Endodermal cell (in vitro differentiated cells): Measurements from ENCODE around the gene TRMT1. TPM values are rescaled to one million over a fixed set of nuclear protein-coding genes. Genes with fewer than 3 reads are reported as not detected.

ENCODE experiments used
- DNase-seq: peaks from one replicate; pipeline ENCODE4 v3.0.0-alpha.2; 2017
- H3K27ac ChIP-seq: 2 replicates; pipeline ENCODE4 v1.5.1; 2013; ENCODE audit warnings: mild to moderate bottlenecking, low read depth, low read length, moderate library complexity
- H3K27me3 ChIP-seq: 2 replicates; pipeline ENCODE4 v1.6.1; 2013; ENCODE audit warnings: mild to moderate bottlenecking, low read length, moderate library complexity; ENCODE audit not compliant: insufficient read depth, control insufficient read depth, poor library complexity, severe bottlenecking
- H3K36me3 ChIP-seq: 2 replicates; pipeline ENCODE4 v1.7.0; 2013; ENCODE audit warnings: mild to moderate bottlenecking, low read length, moderate library complexity; ENCODE audit not compliant: control insufficient read depth, insufficient read depth
- H3K4me1 ChIP-seq: one replicate; pipeline ENCODE4 v1.7.0; 2013; ENCODE audit warnings: low read length; ENCODE audit not compliant: control insufficient read depth, insufficient read depth
- H3K4me3 ChIP-seq: 2 replicates; pipeline ENCODE4 v1.5.1; 2013; ENCODE audit warnings: mild to moderate bottlenecking, low read length, moderate library complexity
- H3K9ac ChIP-seq: 2 replicates; pipeline ENCODE4 v1.6.1; 2013; ENCODE audit warnings: mild to moderate bottlenecking, low read length, moderate library complexity; ENCODE audit not compliant: poor library complexity, severe bottlenecking; ENCODE audit errors: extremely low read depth
- H3K9me3 ChIP-seq: 2 replicates; pipeline ENCODE4 v1.6.1; 2013; ENCODE audit warnings: mild to moderate bottlenecking, low read length, moderate library complexity; ENCODE audit not compliant: control insufficient read depth
- H3K27ac Mint-ChIP-seq: 2 replicates; pipeline ENCODE4 v1.8.0; 2020; ENCODE audit warnings: mixed read lengths
- H3K27me3 Mint-ChIP-seq: 2 replicates; pipeline ENCODE4 v1.8.0; 2021; ENCODE audit warnings: mild to moderate bottlenecking, mixed read lengths; ENCODE audit not compliant: insufficient read depth
- H3K36me3 Mint-ChIP-seq: 2 replicates; pipeline ENCODE4 v1.8.0; 2020; ENCODE audit warnings: low read depth, mixed read lengths
- H3K4me1 Mint-ChIP-seq: 2 replicates; pipeline ENCODE4 v1.8.0; 2020; ENCODE audit warnings: mixed read lengths
- H3K4me3 Mint-ChIP-seq: 2 replicates; pipeline ENCODE4 v1.8.0; 2020; ENCODE audit warnings: mild to moderate bottlenecking, moderate library complexity, mixed read lengths
- H3K9me3 Mint-ChIP-seq: 2 replicates; pipeline ENCODE4 v1.8.0; 2020; ENCODE audit warnings: mild to moderate bottlenecking, mixed read lengths
- CTCF ChIP-seq: fragments of 200-600 bp; sonication (generic); conservative IDR thresholded peaks from 2 replicates; pipeline ENCODE4 v1.5.0; 2021; ENCODE audit warnings: antibody characterized with exemption, mild to moderate bottlenecking
- WGBS, 2 experiments: methylation state at CpG; one replicate each; pipeline versions ENCODE4 v1.1.5 to v1.1.7; 2013; ENCODE audit warnings: missing lambda C conversion rate in 2 of 2, mixed read lengths in 1 of 2; ENCODE audit not compliant: insufficient coverage in 1 of 2, insufficient read length in 1 of 2; 5-methylcytosine and 5-hydroxymethylcytosine counted together
- total RNA-seq, 2 donors: library from RNA; stranded (reverse); fragmentation: NEBNext Ultra II Directional in 1 of 2; extraction: Animal tissue kit (Norgen Biotek cat#: 25700) in 1 of 2; gene quantifications; 2 replicates in 1 of 2; 3 replicates in 1 of 2; pipeline ENCODE4 v1.2.1, GENCODE V29; 2021

TRMT1 gene
- total RNA-seq, 2 donors from 2014 or later: 51.3 to 66.2 TPM

DNA sequence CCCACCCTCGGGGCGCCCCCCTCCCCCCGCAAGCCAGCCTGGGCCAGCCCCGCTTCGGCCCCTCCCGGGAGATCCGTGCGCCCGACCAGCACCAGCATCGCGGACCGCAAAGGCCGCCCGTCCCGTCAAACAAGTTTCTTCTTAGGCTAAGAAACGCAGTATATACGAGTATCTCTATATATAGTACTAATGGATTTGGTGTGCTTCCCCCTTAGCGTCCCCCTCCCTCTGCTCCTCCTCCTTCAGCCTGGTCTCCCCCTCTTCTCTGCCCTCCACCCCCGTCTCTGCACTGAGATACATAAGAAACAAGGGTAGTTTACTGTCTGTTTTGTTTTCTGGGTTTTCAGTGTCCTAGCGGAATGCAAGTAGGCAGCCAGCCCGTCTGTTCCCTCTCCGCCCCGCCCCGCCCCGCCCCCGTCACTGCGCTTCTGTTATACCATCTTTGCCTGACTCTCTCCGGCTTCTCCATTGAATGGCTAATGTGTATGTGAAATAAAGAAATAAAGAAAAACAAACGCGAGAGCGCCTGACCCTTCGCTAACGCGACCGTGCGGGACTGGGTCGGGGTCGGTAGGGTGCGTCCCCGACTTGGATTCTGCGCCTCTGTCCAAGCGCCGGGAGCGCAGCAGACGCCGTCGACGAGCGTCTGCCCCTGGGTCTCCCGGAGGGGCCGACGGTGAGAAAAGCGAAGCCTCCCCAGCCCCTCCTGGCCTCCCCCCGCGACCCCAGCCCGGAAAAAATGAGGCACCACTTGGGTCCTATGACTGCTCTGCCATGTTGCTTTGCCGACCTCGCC, 18.1 kb downstream of the TRMT1 start:
- H3K27me3 ChIP-seq: peaks cover 84% of the 10 kb centered on the region
- H3K27me3 Mint-ChIP-seq: peaks cover 81% of the 10 kb centered on the region
- H3K4me1 Mint-ChIP-seq: peaks cover 17% of the 10 kb centered on the region
- no peaks in the 10 kb centered on the region for H3K36me3 ChIP-seq
- no peak overlapping the region for H3K27ac Mint-ChIP-seq
- H3K4me3 Mint-ChIP-seq: no peak overlapping the region
- H3K36me3 Mint-ChIP-seq: peaks cover 6% of the 10 kb centered on the region
- 6 to 8% methylated on average over 24 to 48 of the region's 58 CpGs for WGBS, 2 experiments
- no peaks in the 10 kb centered on the region for H3K9me3 Mint-ChIP-seq
- no peaks in the 10 kb centered on the region for H3K9me3 ChIP-seq
- no peak overlapping the region for H3K9ac ChIP-seq
- TF ChIP-seq CTCF: no peak
- no peak overlapping the region for H3K4me3 ChIP-seq
- DNase-seq: peak; percentile 75
- H3K27ac ChIP-seq: no peak overlapping the region
- no peaks in the 10 kb centered on the region for H3K4me1 ChIP-seq

- peaks cover 6% of the 10 kb centered on the region for H3K36me3 Mint-ChIP-seq
- WGBS, 2 experiments: 2% methylated on average over 56 of the region's 69 CpGs; no CpG with 5 or more reads in 1 of the 2 experiments
- H3K4me1 Mint-ChIP-seq: peaks cover 17% of the 10 kb centered on the region
- H3K4me1 ChIP-seq: no peaks in the 10 kb centered on the region
- H3K27me3 Mint-ChIP-seq: peaks cover 85% of the 10 kb centered on the region
- H3K27ac ChIP-seq: no peak overlapping the region
- no peak for DNase-seq
- H3K9me3 Mint-ChIP-seq: no peaks in the 10 kb centered on the region
- H3K9ac ChIP-seq: no peak overlapping the region
- H3K4me3 Mint-ChIP-seq: no peak overlapping the region
- no peak for TF ChIP-seq CTCF
- no peak overlapping the region for H3K27ac Mint-ChIP-seq
- peaks cover 84% of the 10 kb centered on the region for H3K27me3 ChIP-seq
- H3K9me3 ChIP-seq: no peaks in the 10 kb centered on the region
- H3K4me3 ChIP-seq: no peak overlapping the region
- H3K36me3 ChIP-seq: no peaks in the 10 kb centered on the region
Observed at GRCh38 chr19:13097463-13098258, 18.9 kb downstream of the TRMT1 start.

DNA sequence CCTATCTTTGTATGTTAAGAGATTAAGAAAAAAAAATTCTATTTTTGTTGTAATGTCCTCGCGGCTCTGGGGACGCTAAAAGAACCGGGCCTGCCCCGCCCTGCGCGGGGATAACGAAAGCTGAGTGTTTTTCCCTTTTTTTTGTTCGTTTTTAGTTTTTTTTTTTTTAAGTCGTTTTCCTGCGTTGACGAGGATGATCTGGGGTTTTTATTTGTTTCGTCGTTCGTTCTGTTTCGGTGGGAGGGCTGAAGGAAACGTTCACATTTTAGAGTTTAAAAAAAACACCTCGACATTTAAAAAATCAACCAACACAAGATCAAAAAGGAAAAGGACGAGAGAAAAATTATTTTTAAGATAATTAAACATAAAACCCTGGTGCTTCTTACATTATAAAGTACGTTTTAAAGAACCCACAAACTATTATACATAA, 19.5 kb downstream of the TRMT1 start:
- no peak for TF ChIP-seq CTCF
- H3K9me3 Mint-ChIP-seq: no peaks in the 10 kb centered on the region
- Histone ChIP-seq H3K9ac (no peak overlapping the region), H3K9me3 (no peaks in the 10 kb centered on the region), H3K36me3 (no peaks in the 10 kb centered on the region), H3K27me3 (peaks cover 82% of the 10 kb centered on the region), H3K27ac (no peak overlapping the region), H3K4me1 (peaks cover 3% of the 10 kb centered on the region), H3K4me3 (no peak overlapping the region)
- H3K27me3 Mint-ChIP-seq: peaks cover 83% of the 10 kb centered on the region
- DNase-seq: no peak
- 7 to 20% methylated on average over 2 to 12 of the region's 20 CpGs for WGBS, 2 experiments
- H3K27ac Mint-ChIP-seq: no peak overlapping the region
- H3K4me3 Mint-ChIP-seq: no peak overlapping the region
- peaks cover 6% of the 10 kb centered on the region for H3K36me3 Mint-ChIP-seq
- H3K4me1 Mint-ChIP-seq: peaks cover 14% of the 10 kb centered on the region
